SK-N-SH (cell line): ENCODE results near the gene CLRN3. TPM values are rescaled to one million over a fixed set of nuclear protein-coding genes. Genes with fewer than 3 reads are reported as not detected.
A peak's percentile ranks its signal among the peaks of the same experiment; 100 is the strongest.

Source experiments
- CTCF ChIA-PET: fragments of 300-600, 350-600 bp; formaldehyde crosslinking; extraction: SDS; loops from one replicate; lab custom pipeline; 2021; lab: Yijun Ruan, JAX
- POLR2A ChIA-PET: fragments of 350-600 bp; sonication (Branson Sonifier 250); formaldehyde crosslinking; extraction: SDS; loops from one replicate; lab custom pipeline; 2020; ENCODE audit warnings: antibody characterized with exemption, inconsistent platforms; lab: Yijun Ruan, JAX
- DNase-seq: peaks from one replicate; pipeline ENCODE4 v3.0.0; 2012
- H2AFZ ChIP-seq: fragments of 200-600 bp; sonication (generic); 2 replicates; pipeline ENCODE4 v1.8.1; 2016; ENCODE audit warnings: antibody characterized with exemption, mild to moderate bottlenecking, low read depth
- H3F3A ChIP-seq: fragments of 200-600 bp; sonication (generic); replicated peaks from 2 replicates; pipeline ENCODE3; 2016; ENCODE audit warnings: antibody characterized with exemption, mild to moderate bottlenecking; ENCODE audit not compliant: insufficient read depth
- H3K27ac ChIP-seq, 2 experiments: fragments of 200-500 bp in 1 of 2; fragments of 200-600 bp in 1 of 2; sonication (Bioruptor generic) in 1 of 2; sonication (generic), shearing (Covaris generic) in 1 of 2; 2 replicates each; pipeline versions ENCODE4 v1.5.1 to v1.6.1; 2014 to 2016; ENCODE audit warnings: low read depth in 2 of 2, inconsistent platforms in 1 of 2, low read length in 1 of 2, mild to moderate bottlenecking in 1 of 2, mixed read lengths in 1 of 2
- H3K27me3 ChIP-seq: fragments of 200-600 bp; sonication (generic), shearing (Covaris generic); 2 replicates; pipeline ENCODE4 v1.6.1; 2016; ENCODE audit warnings: mixed run types; ENCODE audit not compliant: insufficient read depth
- H3K36me3 ChIP-seq, 2 experiments: fragments of 200-500 bp in 1 of 2; fragments of 200-600 bp in 1 of 2; sonication (Bioruptor generic) in 1 of 2; sonication (generic) in 1 of 2; replicated peaks in 1 of 2; 2 replicates each; pipeline versions ENCODE3 to v1.5.1; 2014 to 2016; ENCODE audit warnings: low read length in 1 of 2, mild to moderate bottlenecking in 1 of 2; ENCODE audit not compliant: insufficient read depth in 2 of 2, control insufficient read depth in 1 of 2
- H3K4me1 ChIP-seq, 2 experiments: fragments of 200-500 bp in 1 of 2; fragments of 200-600 bp in 1 of 2; sonication (Bioruptor generic) in 1 of 2; sonication (generic), shearing (Covaris generic) in 1 of 2; 2 replicates each; pipeline versions ENCODE4 v1.5.1 to v1.6.1; 2014 to 2016; ENCODE audit warnings: low read depth in 1 of 2, low read length in 1 of 2, mixed run types in 1 of 2; ENCODE audit not compliant: insufficient read depth in 2 of 2, control insufficient read depth in 1 of 2
- H3K4me2 ChIP-seq: fragments of 200-600 bp; sonication (generic), shearing (Covaris generic); 2 replicates; pipeline ENCODE4 v1.6.1; 2017; ENCODE audit warnings: mixed run types
- H3K4me3 ChIP-seq, 2 experiments: fragments of 200-500 bp in 1 of 2; fragments of 200-600 bp in 1 of 2; sonication (Bioruptor generic) in 1 of 2; sonication (generic), shearing (Covaris generic) in 1 of 2; 2 replicates each; pipeline versions ENCODE4 v1.5.1 to v1.8.1; 2014 to 2016; ENCODE audit warnings: low read depth in 2 of 2, inconsistent platforms in 1 of 2, low read length in 1 of 2, mild to moderate bottlenecking in 1 of 2, mixed read lengths in 1 of 2, moderate library complexity in 1 of 2
- H3K79me2 ChIP-seq: fragments of 200-600 bp; sonication (generic); 2 replicates; pipeline ENCODE4 v1.8.1; 2017; ENCODE audit warnings: mild to moderate bottlenecking; ENCODE audit not compliant: insufficient read depth
- H3K9ac ChIP-seq: fragments of 200-600 bp; sonication (generic); 2 replicates; pipeline ENCODE4 v1.6.1; 2017; ENCODE audit warnings: mixed run types
- H3K9me2 ChIP-seq: fragments of 200-600 bp; sonication (generic); 2 replicates; pipeline ENCODE4 v1.6.1; 2017; ENCODE audit warnings: mixed run types
- H3K9me3 ChIP-seq: fragments of 200-600 bp; sonication (generic); 2 replicates; pipeline ENCODE4 v1.6.1; 2017; ENCODE audit warnings: mixed run types, mild to moderate bottlenecking, moderate library complexity
- H4K20me1 ChIP-seq: fragments of 200-600 bp; sonication (generic); 2 replicates; pipeline ENCODE4 v1.6.1; 2017; ENCODE audit warnings: mild to moderate bottlenecking, mixed run types; ENCODE audit not compliant: insufficient read depth
- CHD2 ChIP-seq: fragments of 150-350 bp; IDR thresholded peaks from 2 replicates; pipeline ENCODE4 v1.6.1; 2018; ENCODE audit warnings: low read length; ENCODE audit not compliant: partially characterized antibody
- EP300 ChIP-seq, 2 experiments: IDR thresholded peaks; 2 replicates each; pipeline versions ENCODE4 v1.4.0 to v1.6.1; 2012; ENCODE audit warnings: borderline replicate concordance in 1 of 2, low read depth in 1 of 2, low read length in 1 of 2
- FOSL2 ChIP-seq: IDR thresholded peaks from 2 replicates; pipeline ENCODE4 v1.4.0; 2012; ENCODE audit warnings: low read depth, mild to moderate bottlenecking, moderate library complexity, borderline replicate concordance
- FOXJ3 ChIP-seq: sonication (generic); formaldehyde crosslinking; IDR thresholded peaks from 2 replicates; pipeline ENCODE4 v1.5.1; 2020; ENCODE audit warnings: mild to moderate bottlenecking, missing genetic modification reagents
- FOXM1 ChIP-seq: IDR thresholded peaks from 2 replicates; pipeline ENCODE4 v1.4.0; 2012; ENCODE audit warnings: low read depth, mild to moderate bottlenecking
- GABPA ChIP-seq: IDR thresholded peaks from 2 replicates; pipeline ENCODE4 v1.4.0; 2012; ENCODE audit warnings: low read depth, mild to moderate bottlenecking
- JUND ChIP-seq: IDR thresholded peaks from 2 replicates; pipeline ENCODE4 v1.4.0; 2012
- NFIC ChIP-seq: IDR thresholded peaks from 2 replicates; pipeline ENCODE4 v1.4.0; 2012; ENCODE audit warnings: borderline replicate concordance
- NRF1 ChIP-seq: IDR thresholded peaks from 2 replicates; pipeline ENCODE4 v1.6.1; 2012; ENCODE audit warnings: low read depth, mild to moderate bottlenecking, low read length
- POLR2AphosphoS5 ChIP-seq: IDR thresholded peaks from 2 replicates; pipeline ENCODE4 v1.6.1; 2012; ENCODE audit warnings: low read depth, low read length
- RAD21 ChIP-seq: IDR thresholded peaks from 2 replicates; pipeline ENCODE4 v1.6.1; 2012; ENCODE audit warnings: mild to moderate bottlenecking, low read length
- SMC3 ChIP-seq: IDR thresholded peaks from 2 replicates; pipeline ENCODE4 v1.6.1; 2012; ENCODE audit warnings: low read depth, low read length, improper control_type of control experiment
- TCF12 ChIP-seq: IDR thresholded peaks from 2 replicates; pipeline ENCODE4 v1.4.0; 2012
- TEAD4 ChIP-seq: IDR thresholded peaks from 2 replicates; pipeline ENCODE4 v1.4.0; 2012; ENCODE audit warnings: mild to moderate bottlenecking, borderline replicate concordance; ENCODE audit not compliant: insufficient read depth
- WGBS: methylation state at CpG from one replicate; pipeline ENCODE4 v1.1.6; 2017; ENCODE audit warnings: low lambda C conversion rate; 5-methylcytosine and 5-hydroxymethylcytosine counted together
- polyA plus RNA-seq, 3 experiments: library from polyadenylated mRNA; depleted of rRNA; stranded (reverse); fragments of >200 nt; gene quantifications; 2 replicates each; pipeline ENCODE4 v1.2.3, GENCODE V29; 2012
- TF ChIP-seq, protein P1 (sequence below): fragments of 200-600 bp; sonication (generic); IDR thresholded peaks from 2 replicates; pipeline ENCODE4 v1.6.1; 2017; ENCODE audit warnings: antibody characterized with exemption, mild to moderate bottlenecking, moderate library complexity
- TF ChIP-seq, protein P2 (sequence below): IDR thresholded peaks from 2 replicates; pipeline ENCODE4 v1.4.0; 2012; ENCODE audit warnings: low read depth, borderline replicate concordance
- TF ChIP-seq, protein P3 (sequence below): IDR thresholded peaks from 2 replicates; pipeline ENCODE4 v1.4.0; 2012; ENCODE audit warnings: low read depth
- TF ChIP-seq, protein P4 (sequence below): IDR thresholded peaks from 2 replicates; pipeline ENCODE4; 2012

The CLRN3 gene
- polyA plus RNA-seq, 1 of the 3 experiments (the other 2 are of a cell fraction) = 0.25 TPM

DNA sequence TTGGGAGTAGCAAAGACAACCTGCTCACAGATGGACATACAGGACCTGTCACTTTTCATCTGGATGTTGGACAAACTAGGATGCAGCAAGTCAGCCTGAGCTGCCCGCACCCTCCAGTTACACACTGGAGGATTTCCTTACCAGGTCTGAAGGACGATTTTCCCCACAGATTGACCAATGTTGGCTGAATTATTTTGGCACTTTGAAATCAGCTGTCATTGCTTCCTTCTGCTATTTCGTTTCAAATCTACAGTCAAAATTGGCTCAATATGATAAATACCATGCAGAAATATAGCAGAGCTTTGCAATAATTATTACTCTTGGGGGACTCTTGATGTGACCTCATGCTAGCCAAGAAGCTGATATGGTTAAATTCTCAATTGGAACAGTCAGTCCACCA is 2.5 kb downstream of the CLRN3 start:
- Histone ChIP-seq H3K36me3 (no peaks in the 10 kb centered on the region), H3K4me3 (no peak overlapping the region), H3K79me2 (no peaks in the 10 kb centered on the region), H3K4me2 (no peak overlapping the region), H3K27me3 (no peaks in the 10 kb centered on the region), H3K4me1 (peaks cover 6 to 7% of the 10 kb centered on the region in 2 experiments; a peak in 2 of 4 replicates), H4K20me1 (no peaks in the 10 kb centered on the region), H3K9me3 (no peaks in the 10 kb centered on the region), H3F3A (no peaks in the 10 kb centered on the region), H3K27ac (no peak overlapping the region), H3K9me2 (no peaks in the 10 kb centered on the region), H3K9ac (no peak overlapping the region), H2AFZ (no peak overlapping the region)
- ChIA-PET CTCF (interaction anchor here (0.8 to 2.7 kb wide), 4 partner anchors 10 to 179 kb away, joined by 3 to 13 read pairs (median 4); partner anchors contain the start of gene PTPRE), POLR2A (no interaction called here)
- no peak for TF ChIP-seq EP300 (IDR thresholded peaks at IDR 0.05; ENCODE audit: borderline replicate concordance in 1 of 2, low read depth in 1 of 2, low read length in 1 of 2)
- no peak for TF ChIP-seq FOXJ3
- TF ChIP-seq, protein P1, sequence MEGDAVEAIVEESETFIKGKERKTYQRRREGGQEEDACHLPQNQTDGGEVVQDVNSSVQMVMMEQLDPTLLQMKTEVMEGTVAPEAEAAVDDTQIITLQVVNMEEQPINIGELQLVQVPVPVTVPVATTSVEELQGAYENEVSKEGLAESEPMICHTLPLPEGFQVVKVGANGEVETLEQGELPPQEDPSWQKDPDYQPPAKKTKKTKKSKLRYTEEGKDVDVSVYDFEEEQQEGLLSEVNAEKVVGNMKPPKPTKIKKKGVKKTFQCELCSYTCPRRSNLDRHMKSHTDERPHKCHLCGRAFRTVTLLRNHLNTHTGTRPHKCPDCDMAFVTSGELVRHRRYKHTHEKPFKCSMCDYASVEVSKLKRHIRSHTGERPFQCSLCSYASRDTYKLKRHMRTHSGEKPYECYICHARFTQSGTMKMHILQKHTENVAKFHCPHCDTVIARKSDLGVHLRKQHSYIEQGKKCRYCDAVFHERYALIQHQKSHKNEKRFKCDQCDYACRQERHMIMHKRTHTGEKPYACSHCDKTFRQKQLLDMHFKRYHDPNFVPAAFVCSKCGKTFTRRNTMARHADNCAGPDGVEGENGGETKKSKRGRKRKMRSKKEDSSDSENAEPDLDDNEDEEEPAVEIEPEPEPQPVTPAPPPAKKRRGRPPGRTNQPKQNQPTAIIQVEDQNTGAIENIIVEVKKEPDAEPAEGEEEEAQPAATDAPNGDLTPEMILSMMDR = no peak
- TF ChIP-seq SMC3 = no peak
- TF ChIP-seq POLR2AphosphoS5 = no peak
- TF ChIP-seq NRF1 = no peak
- no peak for TF ChIP-seq GABPA
- no peak for TF ChIP-seq NFIC
- TF ChIP-seq, protein P2, sequence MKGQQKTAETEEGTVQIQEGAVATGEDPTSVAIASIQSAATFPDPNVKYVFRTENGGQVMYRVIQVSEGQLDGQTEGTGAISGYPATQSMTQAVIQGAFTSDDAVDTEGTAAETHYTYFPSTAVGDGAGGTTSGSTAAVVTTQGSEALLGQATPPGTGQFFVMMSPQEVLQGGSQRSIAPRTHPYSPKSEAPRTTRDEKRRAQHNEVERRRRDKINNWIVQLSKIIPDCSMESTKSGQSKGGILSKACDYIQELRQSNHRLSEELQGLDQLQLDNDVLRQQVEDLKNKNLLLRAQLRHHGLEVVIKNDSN = no peak
- TF ChIP-seq RAD21 = no peak
- TF ChIP-seq, protein P3, sequence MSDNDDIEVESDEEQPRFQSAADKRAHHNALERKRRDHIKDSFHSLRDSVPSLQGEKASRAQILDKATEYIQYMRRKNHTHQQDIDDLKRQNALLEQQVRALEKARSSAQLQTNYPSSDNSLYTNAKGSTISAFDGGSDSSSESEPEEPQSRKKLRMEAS = no peak
- no peak for TF ChIP-seq TCF12
- no peak for TF ChIP-seq CHD2
- TF ChIP-seq FOXM1 = no peak
- TF ChIP-seq TEAD4 = no peak
- WGBS = 59% methylated on average over 3 of the region's 3 CpGs
- no peak for DNase-seq

DNA sequence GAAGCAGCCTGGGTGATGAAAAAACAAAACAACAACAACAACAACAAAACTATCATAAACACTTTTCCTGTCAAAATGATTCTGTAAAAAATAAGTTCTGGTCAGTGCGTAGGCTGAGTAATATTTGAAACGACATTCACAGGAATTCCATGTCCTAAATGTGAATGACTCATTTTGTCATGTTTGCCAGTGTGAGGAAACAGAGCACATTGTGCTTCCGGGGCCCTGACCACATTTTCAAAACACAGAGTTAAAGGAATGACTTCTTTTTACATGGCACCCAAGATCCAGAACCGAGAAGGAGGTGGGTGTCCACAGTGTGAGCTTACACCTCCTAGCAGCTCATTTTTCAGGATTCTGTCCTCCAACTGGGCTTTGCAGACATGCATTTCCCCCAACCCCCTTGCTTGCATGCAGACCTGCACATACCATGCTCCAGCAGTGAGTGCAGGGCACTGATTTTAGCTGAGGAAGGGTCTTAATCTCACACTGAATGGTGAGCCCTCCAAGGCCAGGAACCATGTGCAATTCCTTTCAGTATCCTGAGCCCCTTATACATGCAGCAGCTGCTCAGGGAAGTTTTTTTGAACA is 3.0 kb downstream of the CLRN3 start:
- Histone ChIP-seq H3K27ac (no peak overlapping the region), H3K9ac (no peak overlapping the region), H3K4me3 (no peak overlapping the region), H3K79me2 (no peaks in the 10 kb centered on the region), H2AFZ (peak overlapping the region; percentile 35; the same call in 1 of the 2 replicates), H3K9me3 (no peaks in the 10 kb centered on the region), H3K36me3 (no peaks in the 10 kb centered on the region), H3K4me1 (peaks cover 6 to 7% of the 10 kb centered on the region in 2 experiments; a peak in 2 of 4 replicates), H3K27me3 (no peaks in the 10 kb centered on the region; the same call in 1 of the 2 replicates), H3K9me2 (no peaks in the 10 kb centered on the region), H3K4me2 (0 out of 2 replicates have a peak overlapping the region, but pooled peaks have one; percentile 11), H4K20me1 (no peaks in the 10 kb centered on the region), H3F3A (no peaks in the 10 kb centered on the region)
- POLR2A ChIA-PET = no interaction called here
- CTCF ChIA-PET = interaction anchor here (1.3 to 1.5 kb wide), 2 partner anchors 10 to 180 kb away, joined by 3 to 4 read pairs; no protein-coding TSS in a partner anchor
- 33% methylated on average over 4 of the region's 4 CpGs for WGBS
- no peak for DNase-seq
- TF ChIP-seq, protein P4, sequence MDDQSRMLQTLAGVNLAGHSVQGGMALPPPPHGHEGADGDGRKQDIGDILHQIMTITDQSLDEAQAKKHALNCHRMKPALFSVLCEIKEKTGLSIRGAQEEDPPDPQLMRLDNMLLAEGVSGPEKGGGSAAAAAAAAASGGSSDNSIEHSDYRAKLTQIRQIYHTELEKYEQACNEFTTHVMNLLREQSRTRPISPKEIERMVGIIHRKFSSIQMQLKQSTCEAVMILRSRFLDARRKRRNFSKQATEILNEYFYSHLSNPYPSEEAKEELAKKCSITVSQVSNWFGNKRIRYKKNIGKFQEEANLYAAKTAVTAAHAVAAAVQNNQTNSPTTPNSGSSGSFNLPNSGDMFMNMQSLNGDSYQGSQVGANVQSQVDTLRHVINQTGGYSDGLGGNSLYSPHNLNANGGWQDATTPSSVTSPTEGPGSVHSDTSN = peak; percentile 38; the same call in 1 of the 2 replicates
- TF ChIP-seq GABPA = peak; percentile 45; the same call in 1 of the 2 replicates
- peak; percentile 38 for TF ChIP-seq JUND
- TF ChIP-seq FOXM1 = no peak
- TF ChIP-seq FOSL2 = 0 out of 2 replicates have a peak, but pooled peaks have one; percentile 24
